RWPE1 (cell line): ENCODE measurements around the gene RMDN2.

ENCODE experiments used
- CTCF ChIA-PET: fragments of 350-600 bp; sonication (Branson Sonifier 250); formaldehyde crosslinking; extraction: SDS; loops from one replicate; lab custom pipeline; 2021; lab: Yijun Ruan, JAX
- POLR2A ChIA-PET: fragments of 400-600 bp; formaldehyde crosslinking; extraction: SDS; loops from one replicate; lab custom pipeline; 2020; ENCODE audit warnings: antibody characterized with exemption; ENCODE audit not compliant: low non-redundant PET; lab: Yijun Ruan, JAX
- DNase-seq: peaks from one replicate; pipeline ENCODE4 v3.0.0; 2012; ENCODE audit warnings: low spot score
- H3K27ac ChIP-seq: fragments of 450-650 bp; 2 replicates; pipeline ENCODE4 v1.5.1; 2017
- CTCF ChIP-seq: fragments of 450-650 bp; conservative IDR thresholded peaks from 2 replicates; pipeline ENCODE4 v1.5.1; 2017; ENCODE audit warnings: low read depth, mild to moderate bottlenecking

Gene RMDN2

GRCh38 chr2:38029512-38029911 is 104.4 kb downstream of the RMDN2 start:
- POLR2A ChIA-PET = no interaction called here
- CTCF ChIA-PET = no interaction called here
- no peak overlapping the region for H3K27ac ChIP-seq

GRCh38 chr2:38030635-38031355 is 105.7 kb downstream of the RMDN2 start:
- ChIA-PET CTCF (interaction anchor here (0.7 kb wide), 2 partner anchors 12 to 447 kb away, joined by 3 to 6 read pairs; no protein-coding TSS in a partner anchor), POLR2A (interaction anchor here (0.6 kb wide), 1 partner anchor 37 kb away, joined by 3 read pairs; no protein-coding TSS in a partner anchor)
- H3K27ac ChIP-seq = no peak overlapping the region
- no peak for TF ChIP-seq CTCF
- DNase-seq = no peak

More at GRCh38 chr2:38029512-38029911, 104.4 kb downstream of the RMDN2 start:
- TF ChIP-seq CTCF = no peak
- no peak for DNase-seq

- ChIA-PET POLR2A (no interaction called here), CTCF (no interaction called here)
- DNase-seq = no peak
- TF ChIP-seq CTCF = no peak
- H3K27ac ChIP-seq = no peak overlapping the region
These were observed 107.9 kb downstream of the RMDN2 start for GRCh38 chr2:38032946-38033345.

GRCh38 chr2:38033646-38034045 is 108.6 kb downstream of the RMDN2 start:
- no peak for TF ChIP-seq CTCF
- POLR2A ChIA-PET = no interaction called here
- DNase-seq = no peak
- CTCF ChIA-PET = interaction anchor here (0.7 kb wide), 1 partner anchor 1632 kb away, joined by 3 read pairs; no protein-coding TSS in a partner anchor
- H3K27ac ChIP-seq = no peak overlapping the region

- DNase-seq = no peak
- H3K27ac ChIP-seq = no peak overlapping the region
- CTCF ChIA-PET = no interaction called here
- no peak for TF ChIP-seq CTCF
- POLR2A ChIA-PET = no interaction called here
These were observed 110.9 kb downstream of the RMDN2 start for GRCh38 chr2:38035968-38036367.

GRCh38 chr2:38037325-38037724 is 112.2 kb downstream of the RMDN2 start:
- no peak for TF ChIP-seq CTCF
- ChIA-PET CTCF (no interaction called here), POLR2A (no interaction called here)
- no peak overlapping the region for H3K27ac ChIP-seq
- no peak for DNase-seq
